ENCODE data around the gene MCM3AP.
"Not testable (repeated sequence)": the region's sequence is repeated elsewhere in the genome, so short reads cannot be mapped to it uniquely, and the experiment has no call there.

MCM3AP gene

GRCh38 chr21:46244602-46245001 is 40.8 kb downstream of the MCM3AP start:
- in situ Hi-C loops (cut with HindIII; ENCODE audit: low pct_ligation_motif_present, low sequenced_read_pairs), result no loop called here
- Histone ChIP-seq H3K36me3 (replicated peaks) (peaks cover 70% of the 10 kb centered on the region), H3K27ac (no peak overlapping the region), H3K27me3 (replicated peaks) (no peaks in the 10 kb centered on the region), H3K4me3 (ENCODE audit: low read depth, low read length) (no peak overlapping the region)
- TF ChIP-seq, protein P1, sequence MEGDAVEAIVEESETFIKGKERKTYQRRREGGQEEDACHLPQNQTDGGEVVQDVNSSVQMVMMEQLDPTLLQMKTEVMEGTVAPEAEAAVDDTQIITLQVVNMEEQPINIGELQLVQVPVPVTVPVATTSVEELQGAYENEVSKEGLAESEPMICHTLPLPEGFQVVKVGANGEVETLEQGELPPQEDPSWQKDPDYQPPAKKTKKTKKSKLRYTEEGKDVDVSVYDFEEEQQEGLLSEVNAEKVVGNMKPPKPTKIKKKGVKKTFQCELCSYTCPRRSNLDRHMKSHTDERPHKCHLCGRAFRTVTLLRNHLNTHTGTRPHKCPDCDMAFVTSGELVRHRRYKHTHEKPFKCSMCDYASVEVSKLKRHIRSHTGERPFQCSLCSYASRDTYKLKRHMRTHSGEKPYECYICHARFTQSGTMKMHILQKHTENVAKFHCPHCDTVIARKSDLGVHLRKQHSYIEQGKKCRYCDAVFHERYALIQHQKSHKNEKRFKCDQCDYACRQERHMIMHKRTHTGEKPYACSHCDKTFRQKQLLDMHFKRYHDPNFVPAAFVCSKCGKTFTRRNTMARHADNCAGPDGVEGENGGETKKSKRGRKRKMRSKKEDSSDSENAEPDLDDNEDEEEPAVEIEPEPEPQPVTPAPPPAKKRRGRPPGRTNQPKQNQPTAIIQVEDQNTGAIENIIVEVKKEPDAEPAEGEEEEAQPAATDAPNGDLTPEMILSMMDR (IDR thresholded peaks at IDR 0.05; ENCODE audit: low read depth, low read length, missing control alignments), result no peak
- no peak for DNase-seq

GRCh38 chr21:46243960-46244361 is 41.5 kb downstream of the MCM3AP start:
- no peak overlapping the region for H3K27ac ChIP-seq
- no peak for DNase-seq
- no peak overlapping the region for H3K4me3 ChIP-seq (ENCODE audit: low read depth, low read length)
- TF ChIP-seq, protein P1 (IDR thresholded peaks at IDR 0.05; ENCODE audit: low read depth, low read length, missing control alignments), result no peak
- H3K27me3 ChIP-seq (replicated peaks), result no peaks in the 10 kb centered on the region
- in situ Hi-C loops (cut with HindIII; ENCODE audit: low pct_ligation_motif_present, low sequenced_read_pairs), result no loop called here
- peaks cover 76% of the 10 kb centered on the region for H3K36me3 ChIP-seq (replicated peaks)

DNA sequence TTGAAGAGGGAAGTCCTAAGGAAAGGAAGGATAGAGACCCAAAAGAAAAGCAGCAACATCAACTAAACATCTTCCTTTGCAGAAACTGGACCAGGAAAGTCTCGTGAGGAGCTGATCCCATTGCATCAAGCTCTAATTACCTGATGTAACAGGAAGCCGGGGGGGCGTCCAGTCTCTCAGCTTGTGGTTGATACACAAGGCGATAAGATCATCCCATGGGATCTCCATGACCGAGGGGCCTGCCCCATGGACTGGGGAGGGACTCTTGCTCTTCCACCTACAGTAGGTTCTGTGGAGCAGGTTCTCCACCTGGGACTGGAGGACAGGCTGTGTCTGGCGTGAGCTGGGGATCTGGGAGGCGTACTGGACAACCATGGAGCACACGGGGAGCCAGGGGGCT is 42.1 kb downstream of the MCM3AP start:
- Histone ChIP-seq H3K27me3 (replicated peaks) (no peaks in the 10 kb centered on the region), H3K36me3 (replicated peaks) (peaks cover 80% of the 10 kb centered on the region), H3K4me3 (ENCODE audit: low read depth, low read length) (no peak overlapping the region), H3K27ac (no peak overlapping the region)
- TF ChIP-seq, protein P1 (IDR thresholded peaks at IDR 0.05; ENCODE audit: low read depth, low read length, missing control alignments), result no peak
- DNase-seq, result no peak
- in situ Hi-C loops (cut with HindIII; ENCODE audit: low pct_ligation_motif_present, low sequenced_read_pairs), result no loop called here

DNA sequence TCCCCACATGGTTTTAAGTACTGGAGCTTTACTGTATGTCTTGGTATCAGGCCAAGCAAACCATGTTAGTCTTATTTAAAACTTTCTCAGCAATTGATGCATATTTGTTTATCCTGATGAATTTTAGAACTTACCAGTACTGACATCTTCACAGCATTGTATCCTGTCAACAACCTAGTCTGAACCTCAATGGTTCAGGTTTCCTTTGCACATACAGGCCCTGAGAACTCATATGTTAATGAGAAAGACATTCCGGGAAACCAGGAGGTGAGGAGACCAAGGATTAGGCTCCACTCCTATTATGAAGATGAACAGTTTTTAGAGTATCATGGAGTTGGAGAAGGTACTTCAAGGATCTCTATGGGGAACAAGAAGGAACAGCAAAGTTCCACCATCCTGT is 43.8 kb downstream of the MCM3AP start:
- DNase-seq; H3K27ac ChIP-seq; in situ Hi-C loops (cut with HindIII; ENCODE audit: low pct_ligation_motif_present, low sequenced_read_pairs); H3K4me3 ChIP-seq (ENCODE audit: low read depth, low read length); H3K27me3 ChIP-seq (replicated peaks): not testable (repeated sequence)
- H3K36me3 ChIP-seq (replicated peaks), result peaks cover 73% of the 10 kb centered on the region

GRCh38 chr21:46239817-46240325 is 45.5 kb downstream of the MCM3AP start:
- TF ChIP-seq, protein P1 (IDR thresholded peaks at IDR 0.05; ENCODE audit: low read depth, low read length, missing control alignments), result no peak
- Histone ChIP-seq H3K36me3 (replicated peaks) (peaks cover 73% of the 10 kb centered on the region), H3K4me3 (ENCODE audit: low read depth, low read length) (no peak overlapping the region)

GRCh38 chr21:46237474-46237873 is 47.9 kb downstream of the MCM3AP start:
- no peaks in the 10 kb centered on the region for H3K27me3 ChIP-seq (replicated peaks)
- no peak for DNase-seq
- H3K4me3 ChIP-seq (ENCODE audit: low read depth, low read length), result no peak overlapping the region
- H3K27ac ChIP-seq, result no peak overlapping the region
- in situ Hi-C loops (cut with HindIII; ENCODE audit: low pct_ligation_motif_present, low sequenced_read_pairs), result no loop called here
- TF ChIP-seq, protein P1 (IDR thresholded peaks at IDR 0.05; ENCODE audit: low read depth, low read length, missing control alignments), result no peak
- H3K36me3 ChIP-seq (replicated peaks), result peaks cover 61% of the 10 kb centered on the region

More at GRCh38 chr21:46239817-46240325, 45.5 kb downstream of the MCM3AP start:
- no peaks in the 10 kb centered on the region for H3K27me3 ChIP-seq (replicated peaks)
- DNase-seq, result no peak
- no peak overlapping the region for H3K27ac ChIP-seq
- in situ Hi-C loops (cut with HindIII; ENCODE audit: low pct_ligation_motif_present, low sequenced_read_pairs), result no loop called here
